ENCODE results near the gene TTC36.

Gene TTC36

GRCh38 chr11:118532091-118532490 is 4.8 kb downstream of the TTC36 start:
- peak overlapping the region; percentile 88 for H3K27ac ChIP-seq
- TF ChIP-seq CTCF (IDR thresholded peaks at IDR 0.05) (no peak), ZFX (IDR thresholded peaks at IDR 0.05; ENCODE audit: borderline replicate concordance) (no peak)

- H3K27ac ChIP-seq = no peak overlapping the region
- no peak for TF ChIP-seq CTCF (IDR thresholded peaks at IDR 0.05)
- no peak for TF ChIP-seq ZFX (IDR thresholded peaks at IDR 0.05; ENCODE audit: borderline replicate concordance)
Measured at GRCh38 chr11:118532852-118533768, 5.8 kb downstream of the TTC36 start.

DNA sequence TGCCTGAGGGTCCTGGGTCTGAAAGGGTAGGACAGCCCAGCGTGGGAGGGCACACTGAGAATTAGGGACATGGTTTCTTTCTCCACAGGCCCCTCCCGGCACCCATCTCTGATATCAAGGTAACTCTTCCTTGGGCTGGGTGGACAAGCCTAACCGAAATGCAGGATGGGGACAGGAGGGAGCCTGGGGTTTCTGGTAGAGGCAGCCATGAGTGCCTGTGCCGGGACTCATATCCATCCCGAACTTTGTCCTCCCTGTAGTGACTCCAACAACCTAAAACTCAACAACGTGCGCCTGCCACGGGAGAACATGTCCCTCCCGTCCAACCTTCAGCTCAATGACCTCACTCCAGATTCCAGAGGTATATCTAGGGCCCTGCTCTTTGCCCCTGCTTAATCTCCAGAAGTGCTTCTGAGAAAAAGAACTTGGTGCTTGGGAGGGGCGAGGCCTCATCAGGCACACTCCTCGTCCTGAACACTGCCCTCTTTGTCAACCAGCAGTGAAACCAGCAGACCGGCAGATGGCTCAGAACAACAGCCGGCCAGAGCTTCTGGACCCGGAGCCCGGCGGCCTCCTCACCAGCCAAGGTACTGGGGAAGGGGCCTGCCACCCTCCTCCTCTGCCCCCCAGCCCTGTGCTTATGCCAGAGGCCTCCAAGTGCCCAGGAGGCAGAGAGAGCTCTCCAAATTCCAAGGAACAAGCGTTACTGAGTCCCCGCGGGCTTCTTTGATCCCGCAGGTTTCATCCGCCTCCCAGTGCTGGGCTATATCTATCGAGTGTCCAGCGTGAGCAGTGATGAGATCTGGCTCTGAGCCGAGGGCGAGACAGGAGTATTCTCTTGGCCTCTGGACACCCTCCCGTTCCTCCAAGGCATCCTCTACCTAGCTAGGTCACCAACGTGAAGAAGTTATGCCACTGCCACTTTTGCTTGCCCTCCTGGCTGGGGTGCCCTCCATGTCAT is 6.8 kb downstream of the TTC36 start:
- no peak overlapping the region for H3K27ac ChIP-seq
- TF ChIP-seq CTCF (IDR thresholded peaks at IDR 0.05) (no peak), ZFX (IDR thresholded peaks at IDR 0.05; ENCODE audit: borderline replicate concordance) (no peak)

GRCh38 chr11:118535261-118535660 is 8.0 kb downstream of the TTC36 start:
- TF ChIP-seq ZFX (IDR thresholded peaks at IDR 0.05; ENCODE audit: borderline replicate concordance) = no peak
- no peak for TF ChIP-seq CTCF (IDR thresholded peaks at IDR 0.05)

GRCh38 chr11:118536726-118537125 is 9.5 kb downstream of the TTC36 start:
- H3K27ac ChIP-seq = no peak overlapping the region
- no peak for TF ChIP-seq ZFX (IDR thresholded peaks at IDR 0.05; ENCODE audit: borderline replicate concordance)
- no peak for TF ChIP-seq CTCF (IDR thresholded peaks at IDR 0.05)

More at GRCh38 chr11:118535261-118535660, 8.0 kb downstream of the TTC36 start:
- H3K27ac ChIP-seq = no peak overlapping the region

DNA sequence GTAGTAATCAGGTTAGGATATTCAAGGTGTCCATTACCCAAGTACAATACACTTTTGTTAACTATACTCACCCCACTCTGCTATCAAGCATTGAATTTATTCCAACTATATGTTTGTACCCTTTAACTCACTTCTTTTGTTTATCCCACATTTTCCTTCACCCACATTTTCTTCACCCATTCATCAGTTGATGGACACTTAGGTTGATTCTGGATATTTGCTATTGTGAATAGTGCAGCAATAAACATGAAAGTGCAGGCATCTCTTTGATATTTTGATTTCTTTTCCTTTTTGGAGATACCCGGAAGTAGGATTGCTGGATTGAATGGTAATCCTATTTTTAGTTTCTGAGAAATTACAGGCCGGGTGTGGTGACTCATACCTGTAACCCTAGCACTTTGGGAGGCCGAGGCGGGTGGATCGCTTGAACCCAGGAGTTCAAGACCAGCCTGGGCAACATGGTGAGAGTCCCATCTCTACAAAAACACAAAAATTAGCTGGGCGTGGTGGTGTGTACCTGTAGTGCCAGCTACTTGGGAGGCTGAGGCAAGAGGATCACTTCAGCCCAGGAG is 10.2 kb downstream of the TTC36 start:
- TF ChIP-seq ZFX (IDR thresholded peaks at IDR 0.05; ENCODE audit: borderline replicate concordance) (no peak), CTCF (IDR thresholded peaks at IDR 0.05) (no peak)
- H3K27ac ChIP-seq = no peak overlapping the region

All from 22Rv1 (cell line).